SU-DHL-6 (cell line): ENCODE data around the gene ATP9B.

ENCODE experiments used
- H2AFZ ChIP-seq: fragments of 200-600 bp; sonication (generic); 2 replicates; pipeline ENCODE4 v1.6.1; 2014; ENCODE audit warnings: low read depth, mild to moderate bottlenecking, moderate library complexity, mixed read lengths, antibody characterized with exemption, low read length; ENCODE audit not compliant: severe bottlenecking
- H3F3A ChIP-seq: fragments of 200-600 bp; shearing (Covaris generic); 2 replicates; pipeline ENCODE4 v1.6.0; 2016; ENCODE audit warnings: antibody characterized with exemption, mild to moderate bottlenecking; ENCODE audit not compliant: insufficient read depth
- H3K27ac ChIP-seq: fragments of 200-600 bp; sonication (generic); 2 replicates; pipeline ENCODE4 v1.5.1; 2016; ENCODE audit warnings: low read depth, mild to moderate bottlenecking, low read length, moderate library complexity, mixed read lengths
- H3K27me3 ChIP-seq: fragments of 200-600 bp; sonication (generic), shearing (Covaris generic); 2 replicates; pipeline ENCODE4 v1.6.0; 2014; ENCODE audit warnings: mild to moderate bottlenecking, low read length
- H3K36me3 ChIP-seq: fragments of 200-600 bp; sonication (generic); 2 replicates; pipeline ENCODE4 v1.6.1; 2014; ENCODE audit warnings: mild to moderate bottlenecking, low read length, mixed read lengths
- H3K4me2 ChIP-seq: fragments of 300-600, 200-600 bp; shearing (Covaris generic), sonication (generic); 2 replicates; pipeline ENCODE4 v1.6.0; 2014; ENCODE audit warnings: low read length, low read depth, mild to moderate bottlenecking; ENCODE audit not compliant: poor library complexity, severe bottlenecking
- H3K4me3 ChIP-seq: fragments of 200-600 bp; sonication (generic); 2 replicates; pipeline ENCODE4 v1.5.1; 2014; ENCODE audit warnings: antibody characterized with exemption, low read length, mild to moderate bottlenecking, mixed read lengths; ENCODE audit not compliant: insufficient read depth, poor library complexity, severe bottlenecking
- H3K79me2 ChIP-seq: fragments of 200-600 bp; sonication (generic); 2 replicates; pipeline ENCODE4 v1.6.1; 2014; ENCODE audit warnings: mild to moderate bottlenecking, low read length, moderate library complexity; ENCODE audit not compliant: insufficient read depth
- H3K9ac ChIP-seq: fragments of 200-600 bp; sonication (generic); 2 replicates; pipeline ENCODE4 v1.7.0; 2014; ENCODE audit warnings: mild to moderate bottlenecking, low read length
- H3K9me2 ChIP-seq: fragments of 200-600 bp; sonication (generic); replicated peaks from 2 replicates; pipeline ENCODE4 v1.6.1; 2014; ENCODE audit warnings: low read length; ENCODE audit not compliant: insufficient read depth
- H3K9me3 ChIP-seq: fragments of 200-600 bp; sonication (generic); 2 replicates; pipeline ENCODE4 v1.6.1; 2014; ENCODE audit warnings: low read length, mixed read lengths; ENCODE audit not compliant: insufficient read depth
- H4K20me1 ChIP-seq: fragments of 200-600 bp; sonication (generic); 2 replicates; pipeline ENCODE4 v1.6.1; 2014; ENCODE audit warnings: low read depth, mild to moderate bottlenecking, antibody characterized with exemption, low read length, moderate library complexity, mixed read lengths
- CTCF ChIP-seq: fragments of 200-600 bp; sonication (generic); IDR thresholded peaks from one replicate; pipeline ENCODE4 v1.5.1; 2017; ENCODE audit warnings: antibody characterized with exemption, mild to moderate bottlenecking, low read length, moderate library complexity; ENCODE audit not compliant: insufficient read depth, poor library complexity, severe bottlenecking
- EZH2phosphoT487 ChIP-seq: fragments of 200-600 bp; sonication (generic), shearing (Covaris generic); conservative IDR thresholded peaks from 2 replicates; pipeline ENCODE4 v1.6.1; 2018; ENCODE audit warnings: mild to moderate bottlenecking, antibody characterized with exemption, low read length, moderate library complexity, mixed read lengths

Gene ATP9B

GRCh38 chr18:79092874-79093273 is 23.7 kb downstream of the ATP9B start:
- H3K9me3 ChIP-seq = no peaks in the 10 kb centered on the region
- no peak overlapping the region for H3K4me3 ChIP-seq
- TF ChIP-seq CTCF (no peak), EZH2phosphoT487 (no peak)
- no peak overlapping the region for H2AFZ ChIP-seq
- peaks cover 11% of the 10 kb centered on the region for H4K20me1 ChIP-seq
- H3K79me2 ChIP-seq = peaks cover 60% of the 10 kb centered on the region
- H3K9ac ChIP-seq = no peak overlapping the region
- H3K27ac ChIP-seq = no peak overlapping the region
- H3K27me3 ChIP-seq = no peaks in the 10 kb centered on the region
- no peaks in the 10 kb centered on the region for H3F3A ChIP-seq
- no peak overlapping the region for H3K4me2 ChIP-seq
- no peaks in the 10 kb centered on the region for H3K9me2 ChIP-seq
- no peaks in the 10 kb centered on the region; the same call in 1 of the 2 replicates for H3K36me3 ChIP-seq

- H3K9me2 ChIP-seq = no peaks in the 10 kb centered on the region
- H3K9me3 ChIP-seq = no peaks in the 10 kb centered on the region
- H3F3A ChIP-seq = no peaks in the 10 kb centered on the region
- no peak overlapping the region for H3K27ac ChIP-seq
- H3K4me3 ChIP-seq = no peak overlapping the region
- no peaks in the 10 kb centered on the region for H3K27me3 ChIP-seq
- H3K36me3 ChIP-seq = no peaks in the 10 kb centered on the region; the same call in 1 of the 2 replicates
- TF ChIP-seq EZH2phosphoT487 (no peak), CTCF (no peak)
- no peak overlapping the region for H2AFZ ChIP-seq
- H4K20me1 ChIP-seq = peaks cover 6% of the 10 kb centered on the region
- peaks cover 60% of the 10 kb centered on the region for H3K79me2 ChIP-seq
- H3K9ac ChIP-seq = no peak overlapping the region
- no peak overlapping the region for H3K4me2 ChIP-seq
Observed at GRCh38 chr18:79093986-79094385, 24.8 kb downstream of the ATP9B start.

GRCh38 chr18:79095216-79095615 is 26.0 kb downstream of the ATP9B start:
- Histone ChIP-seq H3K9ac (no peak overlapping the region), H3K79me2 (peaks cover 49% of the 10 kb centered on the region), H3K9me2 (no peaks in the 10 kb centered on the region), H3F3A (no peaks in the 10 kb centered on the region), H3K27ac (no peak overlapping the region), H3K9me3 (no peaks in the 10 kb centered on the region), H3K4me2 (no peak overlapping the region), H3K27me3 (no peaks in the 10 kb centered on the region), H3K4me3 (no peak overlapping the region), H4K20me1 (peaks cover 6% of the 10 kb centered on the region), H2AFZ (no peak overlapping the region), H3K36me3 (no peaks in the 10 kb centered on the region; the same call in 1 of the 2 replicates)
- TF ChIP-seq CTCF (no peak), EZH2phosphoT487 (no peak)
